ENCODE measurements around the gene DGUOK. TPM values are rescaled to one million over a fixed set of nuclear protein-coding genes. Genes with fewer than 3 reads are reported as not detected.

The DGUOK gene
- total and polyA plus RNA-seq, 7 donors, result 31.6 to 132 (median 48.1) TPM

GRCh38 chr2:73914667-73915066 lies 12.0 kb upstream of the DGUOK start:
- Histone ChIP-seq H3K36me3 (peaks cover 66 to 95% (median 72%) of the 10 kb centered on the region in 4 donors), H3K27ac (peak overlapping the region; percentile 57 to 99 (median 80)), H3K4me3 (no peak overlapping the region), H3K9me3 (no peaks in the 10 kb centered on the region), H3K4me1 (no peaks in the 10 kb centered on the region), H3K27me3 (no peaks in the 10 kb centered on the region)
- DNase-seq, result peak; percentile 46
- intact Hi-C loops (cut with DNase I), result loop anchor here (5.0 kb wide), 1 partner anchor 82 kb away; no protein-coding TSS in a partner anchor
- peak; percentile 46 to 72 (median 66) for TF ChIP-seq POLR2AphosphoS5 (IDR thresholded peaks at IDR 0.05)
- no peak for TF ChIP-seq EP300 (IDR thresholded peaks at IDR 0.05)
- 94% methylated on average over 4 of the region's 4 CpGs for WGBS, 2 donors

- Histone ChIP-seq H3K27me3 (no peaks in the 10 kb centered on the region), H3K27ac (peak overlapping the region; percentile 57 to 99 (median 80)), H3K36me3 (peaks cover 63 to 92% (median 72%) of the 10 kb centered on the region in 4 donors), H3K4me1 (no peaks in the 10 kb centered on the region), H3K9me3 (no peaks in the 10 kb centered on the region), H3K4me3 (no peak overlapping the region)
- intact Hi-C loops (cut with DNase I), result loop anchor here (5.0 kb wide), 1 partner anchor 83 kb away; no protein-coding TSS in a partner anchor
- peak; percentile 40 for DNase-seq
- no peak for TF ChIP-seq CTCF (IDR thresholded peaks at IDR 0.05)
- TF ChIP-seq POLR2A (IDR thresholded peaks at IDR 0.05), result no peak
- no peak for TF ChIP-seq EP300 (IDR thresholded peaks at IDR 0.05)
- TF ChIP-seq POLR2AphosphoS5 (IDR thresholded peaks at IDR 0.05), result peak; percentile 57 to 84 (median 74)
- 95% methylated on average over 5 of the region's 5 CpGs for WGBS, 2 donors
These were observed 11.2 kb upstream of the DGUOK start for GRCh38 chr2:73915437-73915993.

- intact Hi-C loops (cut with DNase I), result loop anchor here (5.0 kb wide), 1 partner anchor 84 kb away; no protein-coding TSS in a partner anchor
- peak; percentile 68 for DNase-seq
These were observed 10.0 kb upstream of the DGUOK start for GRCh38 chr2:73916666-73917065.

GRCh38 chr2:73917296-73917695 lies 9.4 kb upstream of the DGUOK start:
- Histone ChIP-seq H3K9me3 (no peaks in the 10 kb centered on the region), H3K4me3 (no peak overlapping the region), H3K27ac (peak overlapping the region; percentile 41 to 99 (median 82)), H3K36me3 (peaks cover 47 to 74% (median 63%) of the 10 kb centered on the region in 4 donors), H3K27me3 (no peaks in the 10 kb centered on the region), H3K4me1 (no peaks in the 10 kb centered on the region)
- WGBS, 2 donors, result 47 to 98% methylated on average over 2 of the region's 2 CpGs
- TF ChIP-seq POLR2AphosphoS5 (IDR thresholded peaks at IDR 0.05), result peak; percentile 65 to 80 (median 70)
- TF ChIP-seq EP300 (IDR thresholded peaks at IDR 0.05), result no peak
- intact Hi-C loops (cut with DNase I), result loop anchor here (5.0 kb wide), 1 partner anchor 85 kb away; no protein-coding TSS in a partner anchor
- DNase-seq, result no peak

More at GRCh38 chr2:73916666-73917065, 10.0 kb upstream of the DGUOK start:
- no peak overlapping the region for H3K4me3 ChIP-seq
- TF ChIP-seq POLR2AphosphoS5 (IDR thresholded peaks at IDR 0.05) (peak; percentile 75 to 89 (median 88)), EP300 (IDR thresholded peaks at IDR 0.05) (no peak)
- no peaks in the 10 kb centered on the region for H3K27me3 ChIP-seq
- WGBS, 2 donors, result 30 to 86% methylated on average over 2 of the region's 2 CpGs
- H3K27ac ChIP-seq, result peak overlapping the region in 3 of 4 donors; percentile 66 to 99 (median 97)
- H3K4me1 ChIP-seq, result no peaks in the 10 kb centered on the region
- no peaks in the 10 kb centered on the region for H3K9me3 ChIP-seq
- H3K36me3 ChIP-seq, result peaks cover 53 to 80% (median 65%) of the 10 kb centered on the region in 4 donors

- Histone ChIP-seq H3K36me3 (peaks cover 43 to 69% (median 61%) of the 10 kb centered on the region in 4 donors), H3K4me3 (no peak overlapping the region), H3K27ac (peak overlapping the region; percentile 41 to 99 (median 82)), H3K4me1 (no peaks in the 10 kb centered on the region), H3K27me3 (no peaks in the 10 kb centered on the region), H3K9me3 (no peaks in the 10 kb centered on the region)
- no peak for DNase-seq
- no peak for TF ChIP-seq CTCF (IDR thresholded peaks at IDR 0.05)
- TF ChIP-seq POLR2AphosphoS5 (IDR thresholded peaks at IDR 0.05), result peak; percentile 75 to 92 (median 90)
- intact Hi-C loops (cut with DNase I), result loop anchor here (5.0 kb wide), 1 partner anchor 85 kb away; no protein-coding TSS in a partner anchor
- 83 to 86% methylated on average over 4 of the region's 4 CpGs for WGBS, 2 donors
These were observed 8.9 kb upstream of the DGUOK start for GRCh38 chr2:73917696-73918207.

GRCh38 chr2:73918856-73919255 lies 7.8 kb upstream of the DGUOK start:
- TF ChIP-seq POLR2A (IDR thresholded peaks at IDR 0.05), result no peak
- peak; percentile 87 to 94 (median 92) for TF ChIP-seq POLR2AphosphoS5 (IDR thresholded peaks at IDR 0.05)
- DNase-seq, result peak; percentile 64
- Histone ChIP-seq H3K9me3 (no peaks in the 10 kb centered on the region), H3K4me3 (no peak overlapping the region), H3K27ac (peak overlapping the region in 3 of 4 donors; percentile 66 to 99 (median 97)), H3K36me3 (peaks cover 33 to 60% (median 53%) of the 10 kb centered on the region in 4 donors), H3K4me1 (no peaks in the 10 kb centered on the region), H3K27me3 (no peaks in the 10 kb centered on the region)
- intact Hi-C loops (cut with DNase I), result loop anchor here (5.0 kb wide), 1 partner anchor 87 kb away; no protein-coding TSS in a partner anchor
- WGBS, 2 donors, result 94 to 95% methylated on average over 3 of the region's 3 CpGs

Measured in sigmoid colon (tissue), 7 donors.